LNCaP clone FGC (cell line): ENCODE measurements around the gene AGBL4.

Experiments
- DNase-seq: peaks from one replicate; pipeline ENCODE4 v3.0.0-alpha.2; 2011; ENCODE audit warnings: low read depth
- H3K4me3 ChIP-seq: 2 replicates; pipeline ENCODE4 v1.5.1; 2011; ENCODE audit warnings: mild to moderate bottlenecking, low read depth, low read length, control low read depth
- TF ChIP-seq, protein P1 (sequence below): IDR thresholded peaks from 2 replicates; pipeline ENCODE4 v1.5.1; 2012; ENCODE audit warnings: mild to moderate bottlenecking; ENCODE audit not compliant: control insufficient read depth, insufficient read depth; ENCODE audit errors: extremely low read depth

AGBL4 gene

DNA sequence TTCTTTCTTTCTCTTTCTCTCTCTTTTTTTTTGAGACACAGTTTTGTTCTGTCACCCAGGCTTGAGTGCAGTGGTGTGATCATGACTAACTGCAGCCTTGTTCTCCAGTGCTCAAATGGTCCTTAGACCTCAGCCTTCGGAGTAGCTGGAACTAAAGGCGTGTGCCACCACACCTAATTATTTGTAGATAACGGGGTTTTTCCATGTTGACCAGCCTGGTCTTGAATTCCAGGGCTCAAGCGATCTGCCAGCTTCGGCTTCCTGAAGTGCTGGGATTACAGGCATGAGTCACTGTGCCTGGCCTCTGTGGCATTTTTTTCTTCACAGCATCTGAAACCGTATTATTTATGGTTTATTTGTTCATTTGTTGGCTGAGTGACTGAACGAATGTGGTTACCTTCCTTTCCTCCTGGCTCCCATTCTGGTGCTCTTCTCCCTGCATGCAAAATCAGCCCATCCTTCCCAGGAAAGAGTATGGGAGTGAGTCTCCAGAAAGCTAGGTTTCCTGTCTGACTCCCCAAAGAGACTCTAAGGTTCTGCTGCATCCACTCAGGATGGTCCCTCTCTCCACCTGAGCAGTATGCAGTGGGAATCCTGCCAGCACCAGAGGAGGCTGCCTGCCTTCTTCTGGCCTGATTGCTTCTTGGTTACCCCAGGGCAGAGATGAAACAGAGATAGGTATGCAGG lies 1092.1 kb downstream of the AGBL4 start:
- no peak for DNase-seq
- no peak overlapping the region for H3K4me3 ChIP-seq
- TF ChIP-seq, protein P1, sequence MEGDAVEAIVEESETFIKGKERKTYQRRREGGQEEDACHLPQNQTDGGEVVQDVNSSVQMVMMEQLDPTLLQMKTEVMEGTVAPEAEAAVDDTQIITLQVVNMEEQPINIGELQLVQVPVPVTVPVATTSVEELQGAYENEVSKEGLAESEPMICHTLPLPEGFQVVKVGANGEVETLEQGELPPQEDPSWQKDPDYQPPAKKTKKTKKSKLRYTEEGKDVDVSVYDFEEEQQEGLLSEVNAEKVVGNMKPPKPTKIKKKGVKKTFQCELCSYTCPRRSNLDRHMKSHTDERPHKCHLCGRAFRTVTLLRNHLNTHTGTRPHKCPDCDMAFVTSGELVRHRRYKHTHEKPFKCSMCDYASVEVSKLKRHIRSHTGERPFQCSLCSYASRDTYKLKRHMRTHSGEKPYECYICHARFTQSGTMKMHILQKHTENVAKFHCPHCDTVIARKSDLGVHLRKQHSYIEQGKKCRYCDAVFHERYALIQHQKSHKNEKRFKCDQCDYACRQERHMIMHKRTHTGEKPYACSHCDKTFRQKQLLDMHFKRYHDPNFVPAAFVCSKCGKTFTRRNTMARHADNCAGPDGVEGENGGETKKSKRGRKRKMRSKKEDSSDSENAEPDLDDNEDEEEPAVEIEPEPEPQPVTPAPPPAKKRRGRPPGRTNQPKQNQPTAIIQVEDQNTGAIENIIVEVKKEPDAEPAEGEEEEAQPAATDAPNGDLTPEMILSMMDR: no peak

DNA sequence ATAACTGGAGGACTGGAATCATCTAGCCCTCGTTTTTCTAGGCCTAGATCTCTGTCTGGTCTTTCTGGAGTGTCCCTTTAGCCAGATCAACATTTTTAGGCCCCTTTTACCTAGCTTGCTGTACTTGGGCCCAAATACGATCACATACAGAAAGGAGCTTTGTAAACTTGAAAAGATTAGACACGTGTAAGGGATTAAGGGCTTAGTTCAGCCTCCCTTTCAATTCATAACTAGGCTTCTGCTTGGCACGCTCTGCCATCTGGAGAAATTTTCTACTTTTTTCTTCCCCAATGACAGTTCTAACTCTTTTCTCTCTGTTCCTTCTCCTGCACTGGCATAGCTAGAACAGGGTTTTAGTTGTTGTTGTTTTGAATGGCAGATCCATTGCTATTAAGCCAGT lies 1093.7 kb downstream of the AGBL4 start:
- no peak for DNase-seq
- TF ChIP-seq, protein P1: no peak
- H3K4me3 ChIP-seq: no peak overlapping the region

- TF ChIP-seq, protein P1: no peak
- H3K4me3 ChIP-seq: no peak overlapping the region
- no peak for DNase-seq
These were observed 1099.7 kb downstream of the AGBL4 start for GRCh38 chr1:48924099-48924498.

- DNase-seq: no peak
- TF ChIP-seq, protein P1: no peak
- no peak overlapping the region for H3K4me3 ChIP-seq
These were observed 1100.6 kb downstream of the AGBL4 start for GRCh38 chr1:48923116-48923515.

- TF ChIP-seq, protein P1: no peak
- DNase-seq: no peak
These were observed 1102.9 kb downstream of the AGBL4 start for GRCh38 chr1:48920851-48921250.

DNA sequence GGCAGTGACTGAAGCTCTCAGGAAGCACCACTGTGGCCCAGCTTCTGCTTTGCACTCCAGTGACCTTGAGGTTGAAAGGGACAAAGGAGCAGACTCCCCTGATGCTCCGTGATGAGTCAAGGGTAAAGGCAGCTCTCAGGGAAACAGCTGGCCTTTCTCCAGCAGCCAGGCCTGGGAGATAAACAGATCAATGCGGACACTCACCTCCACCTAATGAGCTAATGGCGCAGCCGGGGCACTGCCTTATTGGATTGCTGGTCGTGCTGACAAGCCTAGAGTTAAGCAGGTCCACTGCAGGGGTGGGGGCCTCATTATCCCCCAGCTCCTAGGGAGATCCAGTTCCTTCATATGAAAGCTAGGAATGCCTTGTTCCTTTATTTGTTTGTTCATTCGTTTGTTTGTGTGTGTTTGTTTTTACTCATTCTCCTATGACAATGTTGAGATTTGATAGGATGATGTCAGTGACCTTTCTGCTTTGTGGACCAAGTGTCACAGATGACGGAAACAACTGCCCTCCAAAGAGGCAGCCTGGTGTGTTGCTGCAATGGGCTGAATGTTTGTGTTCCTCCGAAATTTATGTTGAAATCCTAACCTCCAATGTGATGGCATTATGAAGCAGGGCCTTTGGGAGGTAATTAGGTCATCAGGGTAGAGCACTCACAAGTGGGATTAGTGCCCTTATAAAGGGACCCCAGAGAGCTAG lies 1105.7 kb downstream of the AGBL4 start:
- DNase-seq: no peak
- TF ChIP-seq, protein P1: no peak
- no peak overlapping the region for H3K4me3 ChIP-seq

More at GRCh38 chr1:48920851-48921250, 1102.9 kb downstream of the AGBL4 start:
- no peak overlapping the region for H3K4me3 ChIP-seq
